22Rv1 (cell line): Measurements from ENCODE around the gene CNTN5.

Source experiments
- CTCF ChIP-seq: fragments of 450-650 bp; IDR thresholded peaks from 2 replicates; pipeline ENCODE4 v1.5.1; 2017; ENCODE audit warnings: mild to moderate bottlenecking
- ZFX ChIP-seq: fragments of 450-650 bp; IDR thresholded peaks from 2 replicates; pipeline ENCODE4 v1.6.1; 2017; ENCODE audit warnings: antibody characterized with exemption, borderline replicate concordance

- TF ChIP-seq CTCF, result no peak
- TF ChIP-seq ZFX, result no peak
Measured at GRCh38 chr11:99352642-99353041, 331.9 kb downstream of the CNTN5 start.
